ENCODE measurements around the gene TXLNB. TPM values are rescaled to one million over a fixed set of nuclear protein-coding genes. Genes with fewer than 3 reads are reported as not detected.

TXLNB gene
- total and polyA plus RNA-seq, 2 of the 4 experiments (the other 2 are of a cell fraction): under 0.01 to 0.05 TPM

DNA sequence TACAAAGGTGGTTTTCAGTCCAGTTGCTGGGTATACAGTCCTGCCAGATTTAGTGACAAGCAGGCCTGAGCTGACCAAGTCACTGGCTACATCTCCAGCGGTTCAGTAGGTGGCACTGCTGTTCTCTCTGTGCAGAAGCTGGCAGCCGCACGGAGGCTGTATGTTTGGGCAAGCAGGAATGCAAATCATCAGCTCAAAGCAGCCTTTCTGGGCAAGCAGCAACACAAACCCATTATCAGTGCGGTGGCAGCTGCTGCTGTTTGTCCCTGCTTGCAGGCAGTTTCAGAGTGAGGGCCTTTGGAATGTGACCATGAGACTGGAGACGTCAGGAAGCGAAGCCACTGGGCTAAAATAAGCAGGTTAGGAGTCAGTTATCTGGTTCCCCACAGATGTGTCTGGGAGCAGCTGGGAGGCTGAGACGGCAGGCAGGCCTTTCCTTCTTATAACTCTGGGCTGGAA, 72.5 kb downstream of the TXLNB start:
- Histone ChIP-seq H2BK120ac (ENCODE audit: low read depth, low read length) (peak overlapping the region; percentile 16; the same call in 1 of the 2 replicates), H2AK9ac (replicated peaks; ENCODE audit: low read depth, low read length, poor library complexity) (peak overlapping the region; percentile 35), H4K5ac (ENCODE audit: low read depth, low read length) (no peak overlapping the region; the same call in 1 of the 2 replicates), H2BK20ac (ENCODE audit: low read depth, low read length) (no peak overlapping the region), H2AFZ (replicated peaks; ENCODE audit: low read length, poor library complexity) (peak overlapping the region; percentile 91), H4K20me1 (ENCODE audit: insufficient read depth, low read length) (no peaks in the 10 kb centered on the region), H3K4me3 (ENCODE audit: insufficient read depth, low read depth, low read length) (no peak overlapping the region), H2AK5ac (ENCODE audit: low read depth, low read length) (no peak overlapping the region), H3K36me3 (ENCODE audit: control insufficient read depth, insufficient read depth, low read length) (no peaks in the 10 kb centered on the region), H3K9me3 (ENCODE audit: control insufficient read depth, insufficient read depth, low read length) (no peaks in the 10 kb centered on the region), H3K9me1 (ENCODE audit: insufficient read depth, low read length) (no peaks in the 10 kb centered on the region), H3K4me2 (ENCODE audit: low read depth, low read length) (peak overlapping the region; percentile 22), H2BK5ac (ENCODE audit: low read depth, low read length, poor library complexity, severe bottlenecking) (no peak overlapping the region), H3K4ac (ENCODE audit: low read depth, low read length) (no peak overlapping the region), H3K18ac (ENCODE audit: low read depth, low read length) (peak overlapping the region; percentile 6; the same call in 1 of the 2 replicates), H3K79me1 (ENCODE audit: low read depth in 1 of 2, low read length in 2 of 2) (no peaks in the 10 kb centered on the region), H3K14ac (replicated peaks; ENCODE audit: low read depth, low read length) (no peak overlapping the region), H3K27me3 (ENCODE audit: control insufficient read depth, insufficient read depth, low read length) (no peaks in the 10 kb centered on the region), H4K91ac (ENCODE audit: insufficient read depth, low read depth, low read length) (no peak overlapping the region; the same call in 1 of the 2 replicates), H3K9ac (ENCODE audit: low read depth, low read length) (peak overlapping the region; percentile 4; the same call in 1 of the 2 replicates), H3K56ac (ENCODE audit: extremely low read depth, insufficient read depth, low read length) (no peak overlapping the region), H3K27ac (ENCODE audit: insufficient read depth, low read length) (peak overlapping the region; percentile 32; the same call in 1 of the 2 replicates), H2BK15ac (ENCODE audit: low read depth, low read length) (no peak overlapping the region), H3K23ac (ENCODE audit: low read depth, low read length) (no peak overlapping the region), H3K4me1 (ENCODE audit: control insufficient read depth, insufficient read depth, low read length) (no peaks in the 10 kb centered on the region), H4K8ac (ENCODE audit: low read depth in 2 of 2, low read length in 2 of 2) (peak overlapping the region in 1 of 2 experiments; percentile 43; a peak in 1 of 4 replicates)
- POLR2A ChIA-PET (ENCODE audit: unreplicated experiment): interaction anchor here (1.5 kb wide), 1 partner anchor 150 kb away, joined by 7 read pairs; no protein-coding TSS in a partner anchor
- dilution Hi-C loops (cut with HindIII; ENCODE audit: low sequenced_read_pairs, unreplicated experiment) (no loop called here), intact Hi-C loops (cut with micrococcal nuclease) (loop anchor here (1.0 kb wide), 2 partner anchors 145 to 403 kb away; no protein-coding TSS in a partner anchor), in situ Hi-C loops (cut with MboI; ENCODE audit: low sequenced_read_pairs) (no loop called here)
- no CpG with 5 or more reads among the region's 7 CpGs for WGBS, 2 experiments (ENCODE audit: extremely low coverage in 2 of 2, insufficient read length in 1 of 2)
- BruUV-seq (replicated peaks): no TSS peak
- TF ChIP-seq FOS (IDR thresholded peaks at IDR 0.05; ENCODE audit: low read depth, low read length) (no peak), RAD21 (IDR thresholded peaks at IDR 0.05; ENCODE audit: low read length) (peak; percentile 96), MXI1 (IDR thresholded peaks at IDR 0.05; ENCODE audit: borderline replicate concordance, low read depth, low read length) (no peak), CTCF (conservative IDR thresholded peaks at IDR 0.05; ENCODE audit: low read depth, low read length) (peak; percentile 90), CEBPB (IDR thresholded peaks at IDR 0.05; ENCODE audit: low read depth, low read length) (no peak), CHD1 (IDR thresholded peaks at IDR 0.05; ENCODE audit: low read depth, low read length) (no peak), POLR2A (IDR thresholded peaks at IDR 0.05; ENCODE audit: low read depth, low read length) (no peak), SMC3 (IDR thresholded peaks at IDR 0.05; ENCODE audit: low read depth, low read length) (peak; percentile 89), RFX5 (IDR thresholded peaks at IDR 0.05; ENCODE audit: low read depth, low read length) (no peak), RCOR1 (IDR thresholded peaks at IDR 0.05; ENCODE audit: insufficient replicate concordance, low read length) (no peak), MAFK (IDR thresholded peaks at IDR 0.05; ENCODE audit: low read depth, low read length) (no peak), BHLHE40 (IDR thresholded peaks at IDR 0.05; ENCODE audit: low read depth, low read length) (no peak), USF2 (IDR thresholded peaks at IDR 0.05; ENCODE audit: low read depth, low read length) (no peak)
- TF ChIP-seq, protein P1, sequence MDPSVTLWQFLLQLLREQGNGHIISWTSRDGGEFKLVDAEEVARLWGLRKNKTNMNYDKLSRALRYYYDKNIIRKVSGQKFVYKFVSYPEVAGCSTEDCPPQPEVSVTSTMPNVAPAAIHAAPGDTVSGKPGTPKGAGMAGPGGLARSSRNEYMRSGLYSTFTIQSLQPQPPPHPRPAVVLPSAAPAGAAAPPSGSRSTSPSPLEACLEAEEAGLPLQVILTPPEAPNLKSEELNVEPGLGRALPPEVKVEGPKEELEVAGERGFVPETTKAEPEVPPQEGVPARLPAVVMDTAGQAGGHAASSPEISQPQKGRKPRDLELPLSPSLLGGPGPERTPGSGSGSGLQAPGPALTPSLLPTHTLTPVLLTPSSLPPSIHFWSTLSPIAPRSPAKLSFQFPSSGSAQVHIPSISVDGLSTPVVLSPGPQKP (IDR thresholded peaks at IDR 0.05; ENCODE audit: borderline replicate concordance, low read depth, low read length): no peak
- CTCF ChIA-PET: interaction anchor here (0.5 to 2.6 kb wide), 23 partner anchors 11 to 1843 kb away, joined by 3 to 25 read pairs (median 3); no protein-coding TSS in a partner anchor
- peak; percentile 90 for DNase-seq
- peak; percentile 100 for ATAC-seq (ENCODE audit: low read depth)
